GM18907 (cell line): ENCODE data around the gene TMEM163.
"Not testable (repeated sequence)": the region's sequence is repeated elsewhere in the genome, so short reads cannot be mapped to it uniquely, and the experiment has no call there.

Source experiments
- ATAC-seq: cut with Tn5 transposase; IDR thresholded peaks from one replicate; pipeline ENCODE4 v1.9.1; 2021; ENCODE audit warnings: mild to moderate bottlenecking, moderate library complexity; ENCODE audit not compliant: unreplicated experiment

Gene TMEM163

GRCh38 chr2:134623046-134623445 lies 95.8 kb downstream of the TMEM163 start:
- ATAC-seq: no peak

- ATAC-seq: no peak
Measured at GRCh38 chr2:134621939-134622705, 96.7 kb downstream of the TMEM163 start.

- ATAC-seq: no peak
Measured at GRCh38 chr2:134619250-134619649, 99.5 kb downstream of the TMEM163 start.

- ATAC-seq: not testable (repeated sequence)
Measured at GRCh38 chr2:134615480-134615879, 103.3 kb downstream of the TMEM163 start.

- no peak for ATAC-seq
Measured at GRCh38 chr2:134611316-134611715, 107.5 kb downstream of the TMEM163 start.

- ATAC-seq: no peak
Measured at GRCh38 chr2:134610871-134611270, 107.9 kb downstream of the TMEM163 start.

GRCh38 chr2:134609924-134610513 lies 108.8 kb downstream of the TMEM163 start:
- ATAC-seq: no peak

- ATAC-seq: no peak
Measured at GRCh38 chr2:134603966-134604365, 114.8 kb downstream of the TMEM163 start.

GRCh38 chr2:134602666-134603065 lies 116.1 kb downstream of the TMEM163 start:
- no peak for ATAC-seq

GRCh38 chr2:134601264-134601663 lies 117.5 kb downstream of the TMEM163 start:
- no peak for ATAC-seq

GRCh38 chr2:134600208-134600607 lies 118.6 kb downstream of the TMEM163 start:
- no peak for ATAC-seq

- no peak for ATAC-seq
Measured at GRCh38 chr2:134599236-134599635, 119.6 kb downstream of the TMEM163 start.

GRCh38 chr2:134594399-134594798 lies 124.4 kb downstream of the TMEM163 start:
- ATAC-seq: no peak

GRCh38 chr2:134593519-134593918 lies 125.3 kb downstream of the TMEM163 start:
- ATAC-seq: no peak

GRCh38 chr2:134592377-134592776 lies 126.4 kb downstream of the TMEM163 start:
- ATAC-seq: no peak

GRCh38 chr2:134591526-134591925 lies 127.3 kb downstream of the TMEM163 start:
- no peak for ATAC-seq

GRCh38 chr2:134590679-134591078 lies 128.1 kb downstream of the TMEM163 start:
- ATAC-seq: no peak

GRCh38 chr2:134589171-134590083 lies 129.4 kb downstream of the TMEM163 start:
- not testable (repeated sequence) for ATAC-seq

- no peak for ATAC-seq
Measured at GRCh38 chr2:134588556-134588955, 130.2 kb downstream of the TMEM163 start.

- no peak for ATAC-seq
Measured at GRCh38 chr2:134586326-134586965, 132.4 kb downstream of the TMEM163 start.

- no peak for ATAC-seq
Measured at GRCh38 chr2:134583997-134584520, 134.7 kb downstream of the TMEM163 start.
